H1 (cell line): Measurements from ENCODE around the gene PIK3R6. TPM values are rescaled to one million over a fixed set of nuclear protein-coding genes. Genes with fewer than 3 reads are reported as not detected.

Experiments used
- CTCF ChIA-PET: fragments of 300-600 bp; sonication (Branson Sonifier 250); formaldehyde crosslinking; loops from one replicate; lab custom pipeline; 2021; ENCODE audit not compliant: partially characterized antibody; lab: Charles Lee
- POLR2A ChIA-PET: fragments of 300-600 bp; sonication (Branson Sonifier 250); formaldehyde crosslinking; loops from one replicate; lab custom pipeline; 2021; ENCODE audit warnings: inconsistent platforms; ENCODE audit not compliant: partially characterized antibody; lab: Charles Lee
- DNase-seq, 2 experiments: peaks; one replicate each; pipeline versions ENCODE4 v3.0.0 to v3.0.0-alpha.2; 2010 to 2022; ENCODE audit warnings: low spot score in 2 of 2, low read depth in 1 of 2, mixed read lengths in 1 of 2
- FAIRE-seq: peaks from 2 replicates; lab custom pipeline; 2011; peaks lifted over from hg19 to GRCh38; lab: Jason Lieb, UNC
- H2AFZ ChIP-seq: 2 replicates; pipeline ENCODE4 v1.8.1; 2012; ENCODE audit warnings: low read length, inconsistent platforms
- H2AK5ac ChIP-seq: 2 replicates; pipeline ENCODE4 v1.6.1; 2013; ENCODE audit warnings: low read depth, low read length
- H2BK120ac ChIP-seq: replicated peaks from 2 replicates; pipeline ENCODE3; 2013; ENCODE audit warnings: low read depth, low read length, inconsistent platforms
- H2BK12ac ChIP-seq: 2 replicates; pipeline ENCODE4 v1.6.1; 2013; ENCODE audit warnings: low read depth, low read length
- H2BK15ac ChIP-seq: 2 replicates; pipeline ENCODE4 v1.6.1; 2013; ENCODE audit warnings: low read length
- H2BK20ac ChIP-seq: 2 replicates; pipeline ENCODE4 v1.6.1; 2013; ENCODE audit warnings: low read length
- H2BK5ac ChIP-seq: 2 replicates; pipeline ENCODE4 v1.6.1; 2013; ENCODE audit warnings: low read depth, low read length
- H3K14ac ChIP-seq: 2 replicates; pipeline ENCODE4 v1.6.1; 2013; ENCODE audit warnings: inconsistent platforms; ENCODE audit not compliant: insufficient read length
- H3K18ac ChIP-seq: 2 replicates; pipeline ENCODE4 v1.6.1; 2013; ENCODE audit warnings: low read length; ENCODE audit errors: extremely low read depth
- H3K23ac ChIP-seq: 2 replicates; pipeline ENCODE4 v1.6.1; 2013; ENCODE audit warnings: inconsistent platforms; ENCODE audit not compliant: insufficient read length
- H3K23me2 ChIP-seq: 2 replicates; pipeline ENCODE4 v1.6.1; 2013; ENCODE audit warnings: low read depth, low read length
- H3K27ac ChIP-seq: 2 replicates; pipeline ENCODE4 v1.6.1; 2011; ENCODE audit warnings: low read depth, low read length, inconsistent platforms
- H3K27me3 ChIP-seq, 4 experiments: replicated peaks in 1 of 4; 1 replicate in 1 of 4; 2 replicates in 3 of 4; pipeline versions ENCODE4 v1.6.1 to v1.8.1; 2011 to 2013; ENCODE audit warnings: low read length in 3 of 4, mild to moderate bottlenecking in 3 of 4, inconsistent platforms in 2 of 4, mixed read lengths in 2 of 4, moderate library complexity in 1 of 4; ENCODE audit not compliant: control insufficient read depth in 3 of 4, insufficient read depth in 3 of 4; ENCODE audit errors: extremely low read depth in 1 of 4
- H3K36me3 ChIP-seq, 4 experiments: 2 replicates each; pipeline versions ENCODE4 v1.6.1 to v1.8.1; 2011 to 2013; ENCODE audit warnings: mild to moderate bottlenecking in 4 of 4, low read length in 3 of 4, moderate library complexity in 2 of 4, control low read depth in 1 of 4, inconsistent platforms in 1 of 4; ENCODE audit not compliant: insufficient read depth in 4 of 4, control insufficient read depth in 2 of 4
- H3K4ac ChIP-seq: replicated peaks from 2 replicates; pipeline ENCODE3; 2013; ENCODE audit warnings: low read length, low read depth, mixed read lengths, inconsistent platforms; ENCODE audit not compliant: insufficient read length
- H3K4me1 ChIP-seq, 4 experiments: replicated peaks in 1 of 4; 1 replicate in 1 of 4; 2 replicates in 3 of 4; pipeline versions ENCODE4 v1.6.1 to v1.8.1; 2011 to 2013; ENCODE audit warnings: low read length in 3 of 4, inconsistent platforms in 2 of 4, mixed read lengths in 1 of 4; ENCODE audit not compliant: insufficient read depth in 4 of 4, control insufficient read depth in 3 of 4
- H3K4me2 ChIP-seq, 2 experiments: 2 replicates each; pipeline versions ENCODE4 v1.6.1 to v1.8.1; 2011 to 2013; ENCODE audit warnings: low read depth in 2 of 2, low read length in 2 of 2, control low read depth in 1 of 2, inconsistent platforms in 1 of 2, mild to moderate bottlenecking in 1 of 2; ENCODE audit not compliant: insufficient read depth in 1 of 2
- H3K4me3 ChIP-seq, 4 experiments: fragments of 200-600, 300-600 bp in 1 of 4; sonication (generic), shearing (Covaris generic), sonication (Bioruptor Twin) in 1 of 4; 2 replicates each; pipeline versions ENCODE4 v1.5.1 to v1.8.1; 2011 to 2016; ENCODE audit warnings: low read length in 4 of 4, low read depth in 3 of 4, control low read depth in 2 of 4, inconsistent platforms in 2 of 4, mild to moderate bottlenecking in 2 of 4, mixed read lengths in 1 of 4, moderate library complexity in 1 of 4; ENCODE audit not compliant: insufficient read depth in 2 of 4; ENCODE audit errors: extremely low read depth in 1 of 4
- H3K56ac ChIP-seq: replicated peaks from 2 replicates; pipeline ENCODE3; 2013; ENCODE audit warnings: low read depth, mild to moderate bottlenecking, mixed read lengths, low read length, inconsistent platforms; ENCODE audit not compliant: insufficient read length
- H3K79me1 ChIP-seq: 2 replicates; pipeline ENCODE4 v1.6.1; 2013; ENCODE audit warnings: low read depth, low read length, control low read depth
- H3K79me2 ChIP-seq, 2 experiments: 2 replicates each; pipeline versions ENCODE4 v1.6.1 to v1.8.1; 2012 to 2013; ENCODE audit warnings: low read length in 2 of 2, mild to moderate bottlenecking in 2 of 2, inconsistent platforms in 1 of 2; ENCODE audit not compliant: insufficient read depth in 2 of 2, control insufficient read depth in 1 of 2
- H3K9ac ChIP-seq, 4 experiments: replicated peaks in 1 of 4; 1 replicate in 1 of 4; 2 replicates in 3 of 4; pipeline versions ENCODE4 v1.6.1 to v1.8.1; 2011 to 2013; ENCODE audit warnings: low read depth in 3 of 4, low read length in 3 of 4, control low read depth in 2 of 4, mild to moderate bottlenecking in 2 of 4, moderate library complexity in 2 of 4, inconsistent platforms in 1 of 4; ENCODE audit errors: extremely low read depth in 1 of 4
- H3K9me3 ChIP-seq, 2 experiments: 2 replicates each; pipeline versions ENCODE4 v1.6.1 to v1.8.1; 2012 to 2013; ENCODE audit warnings: mild to moderate bottlenecking in 2 of 2, moderate library complexity in 2 of 2, control low read depth in 1 of 2, inconsistent platforms in 1 of 2, low read depth in 1 of 2, low read length in 1 of 2, mixed read lengths in 1 of 2; ENCODE audit not compliant: insufficient read depth in 2 of 2
- H4K20me1 ChIP-seq, 2 experiments: replicated peaks in 1 of 2; 2 replicates each; pipeline versions ENCODE3 to v1.8.1; 2011 to 2013; ENCODE audit warnings: inconsistent platforms in 2 of 2, low read length in 2 of 2, mild to moderate bottlenecking in 1 of 2; ENCODE audit not compliant: insufficient read depth in 2 of 2, control insufficient read depth in 1 of 2
- H4K5ac ChIP-seq: 2 replicates; pipeline ENCODE4 v1.6.1; 2013; ENCODE audit warnings: low read length, low read depth, mixed read lengths, inconsistent platforms; ENCODE audit not compliant: insufficient read length
- H4K8ac ChIP-seq: 2 replicates; pipeline ENCODE4 v1.8.0; 2013; ENCODE audit warnings: mild to moderate bottlenecking, moderate library complexity, low read length, inconsistent platforms; ENCODE audit not compliant: insufficient read depth; ENCODE audit errors: extremely low read depth
- H4K91ac ChIP-seq: replicated peaks from 2 replicates; pipeline ENCODE3; 2013; ENCODE audit warnings: low read length, mixed read lengths, inconsistent platforms; ENCODE audit not compliant: insufficient read length
- CEBPB ChIP-seq: IDR thresholded peaks from 2 replicates; pipeline ENCODE4 v1.6.1; 2012; ENCODE audit warnings: low read depth, low read length
- CREB1 ChIP-seq: IDR thresholded peaks from 2 replicates; pipeline ENCODE4 v1.6.1; 2012; ENCODE audit warnings: inconsistent platforms
- EGR1 ChIP-seq: IDR thresholded peaks from 2 replicates; pipeline ENCODE4 v1.6.1; 2011; ENCODE audit warnings: low read depth, low read length, borderline replicate concordance
- GTF2F1 ChIP-seq: IDR thresholded peaks from 2 replicates; pipeline ENCODE4 v1.6.1; 2012; ENCODE audit warnings: low read depth, low read length, improper control_type of control experiment, borderline replicate concordance
- MAFK ChIP-seq: IDR thresholded peaks from 2 replicates; pipeline ENCODE4 v1.6.1; 2012; ENCODE audit warnings: low read depth, mild to moderate bottlenecking, improper control_type of control experiment, low read length
- PHF8 ChIP-seq: fragments of 200-600 bp; sonication (generic); conservative IDR thresholded peaks from 2 replicates; pipeline ENCODE4 v1.7.1; 2012; ENCODE audit warnings: low read depth, mild to moderate bottlenecking, inconsistent platforms, low read length, moderate library complexity
- SIX5 ChIP-seq: IDR thresholded peaks from 2 replicates; pipeline ENCODE4 v1.6.1; 2011; ENCODE audit warnings: mild to moderate bottlenecking, low read depth, low read length
- SUZ12 ChIP-seq: fragments of 200-600 bp; sonication (generic); IDR thresholded peaks from 2 replicates; pipeline ENCODE4 v1.6.1; 2012; ENCODE audit warnings: mild to moderate bottlenecking, inconsistent platforms, low read length, moderate library complexity, mixed read lengths
- YY1 ChIP-seq: IDR thresholded peaks from 2 replicates; pipeline ENCODE4 v1.6.1; 2011; ENCODE audit warnings: low read depth, mild to moderate bottlenecking, low read length
- ZNF274 ChIP-seq: IDR thresholded peaks from 2 replicates; pipeline ENCODE4 v1.7.0; 2012; ENCODE audit warnings: low read length, borderline replicate concordance; ENCODE audit errors: extremely low read depth
- WGBS, 2 experiments: shearing (Covaris generic) in 1 of 2; methylation state at CpG; one replicate each; pipeline versions ENCODE4 v1.1.6 to v1.1.7; 2013 to 2015; ENCODE audit warnings: low lambda C conversion rate in 2 of 2, mixed read lengths in 2 of 2, inconsistent platforms in 1 of 2, low coverage in 1 of 2, missing lambda C conversion rate in 1 of 2; ENCODE audit not compliant: insufficient replicate concordance in 2 of 2, insufficient coverage in 1 of 2, insufficient read length in 1 of 2; ENCODE audit errors: extremely low coverage in 1 of 2, missing lambda C conversion rate in 1 of 2; 5-methylcytosine and 5-hydroxymethylcytosine counted together
- polyA plus RNA-seq, 7 experiments: library from polyadenylated mRNA; depleted of rRNA in 3 of 7; stranded (reverse) in 5 of 7; unstranded in 2 of 7; fragments of >200 nt in 5 of 7; fragments of 200-250 nt in 2 of 7; gene quantifications; 1 replicate in 5 of 7; 2 replicates in 1 of 7; 4 replicates in 1 of 7; pipeline versions ENCODE4 v1.2.1 to v1.2.3, GENCODE V29; 2011 to 2013; ENCODE audit warnings: missing spikeins in 2 of 7, mixed read lengths in 2 of 7
- total RNA-seq: library from RNA; stranded (reverse); fragmentation: NEBNext Ultra II Directional; extraction: Animal tissue kit (Norgen Biotek cat#: 25700); gene quantifications from 2 replicates; pipeline ENCODE4 v1.2.1, GENCODE V29; 2021
- TF ChIP-seq, protein P1 (sequence below), 3 experiments: IDR thresholded peaks; 1 replicate in 2 of 3; 2 replicates in 1 of 3; pipeline versions ENCODE4 v1.5.1 to v1.6.1; 2011; ENCODE audit warnings: low read length in 3 of 3, mild to moderate bottlenecking in 3 of 3, inconsistent platforms in 2 of 3, low read depth in 1 of 3, moderate library complexity in 1 of 3; ENCODE audit not compliant: insufficient read depth in 1 of 3; ENCODE audit errors: control extremely low read depth in 1 of 3

The PIK3R6 gene
- total and polyA plus RNA-seq, 2 of the 8 experiments (the other 6 are each of a cell fraction or from before 2014, with no cell fraction given), result 0.24 to 1.2 TPM

DNA sequence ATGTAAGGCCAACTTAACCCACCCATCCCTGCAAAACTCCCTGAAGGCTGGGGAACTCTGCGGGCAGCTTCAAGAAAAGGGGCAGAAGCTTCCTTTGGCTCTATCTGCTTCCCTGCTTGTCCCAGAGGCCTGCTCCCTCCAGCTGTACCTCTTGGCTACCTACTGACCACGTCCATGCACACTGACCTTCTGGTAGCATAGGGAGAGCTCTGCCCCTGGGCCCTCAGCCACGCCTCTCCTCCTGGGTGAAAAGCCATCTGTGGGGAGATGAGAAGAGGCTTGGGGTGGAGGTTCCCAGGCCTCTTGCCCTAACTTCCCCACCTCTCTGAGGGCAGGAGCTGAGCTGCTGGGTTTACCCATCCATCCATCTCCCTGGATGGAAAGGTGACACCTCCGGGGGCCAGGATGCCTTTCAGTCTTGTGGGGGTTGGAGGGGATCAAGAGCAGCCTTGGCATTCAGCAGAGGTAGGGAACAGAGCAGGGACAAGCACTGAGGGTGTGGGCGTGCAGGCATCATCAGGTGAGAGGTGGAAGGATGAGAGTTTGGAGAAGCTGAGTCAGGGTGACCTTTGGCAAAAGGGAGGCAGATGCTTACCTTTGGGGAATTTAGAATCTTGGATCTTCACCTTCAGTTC lies 45.0 kb downstream of the PIK3R6 start:
- ChIA-PET CTCF (interaction anchor here (0.7 to 2.9 kb wide), 5 partner anchors 10 to 163 kb away, joined by 3 to 9 read pairs (median 5); no protein-coding TSS in a partner anchor), POLR2A (no interaction called here)
- Histone ChIP-seq H3K4me3 (no peak overlapping the region), H3K4ac (no peak overlapping the region), H3K14ac (no peak overlapping the region), H3K18ac (no peak overlapping the region), H3K27ac (no peak overlapping the region), H2BK5ac (no peak overlapping the region), H3K36me3 (no peaks in the 10 kb centered on the region), H3K79me2 (no peaks in the 10 kb centered on the region), H2BK15ac (no peak overlapping the region), H3K9me3 (0 out of 4 replicates have a peak, but pooled peaks cover 0 to 4% of the 10 kb centered on the region in 2 experiments), H2BK20ac (no peak overlapping the region), H3K9ac (no peak overlapping the region), H4K91ac (no peak overlapping the region), H3K27me3 (no peaks in the 10 kb centered on the region), H3K4me1 (peaks cover 0 to 4% (median 0%) of the 10 kb centered on the region in 4 experiments; a peak in 3 of 7 replicates), H4K8ac (no peak overlapping the region), H3K23ac (no peak overlapping the region), H3K23me2 (no peaks in the 10 kb centered on the region; the same call in 1 of the 2 replicates), H3K56ac (no peak overlapping the region), H2BK120ac (no peak overlapping the region), H2AFZ (no peak overlapping the region), H4K5ac (no peak overlapping the region), H3K4me2 (no peak overlapping the region), H2AK5ac (no peak overlapping the region), H2BK12ac (no peak overlapping the region), H3K79me1 (no peaks in the 10 kb centered on the region), H4K20me1 (no peaks in the 10 kb centered on the region)
- FAIRE-seq (no peak), DNase-seq (peak in 1 of 2 experiments; percentile 8)
- 86% methylated on average over 5 of the region's 5 CpGs; no CpG with 5 or more reads in 1 of the 2 experiments for WGBS, 2 experiments
- TF ChIP-seq EGR1 (no peak), ZNF274 (no peak), MAFK (no peak), YY1 (no peak), PHF8 (no peak), GTF2F1 (no peak), SIX5 (no peak), CEBPB (no peak), SUZ12 (no peak), CREB1 (no peak)
- TF ChIP-seq, protein P1, sequence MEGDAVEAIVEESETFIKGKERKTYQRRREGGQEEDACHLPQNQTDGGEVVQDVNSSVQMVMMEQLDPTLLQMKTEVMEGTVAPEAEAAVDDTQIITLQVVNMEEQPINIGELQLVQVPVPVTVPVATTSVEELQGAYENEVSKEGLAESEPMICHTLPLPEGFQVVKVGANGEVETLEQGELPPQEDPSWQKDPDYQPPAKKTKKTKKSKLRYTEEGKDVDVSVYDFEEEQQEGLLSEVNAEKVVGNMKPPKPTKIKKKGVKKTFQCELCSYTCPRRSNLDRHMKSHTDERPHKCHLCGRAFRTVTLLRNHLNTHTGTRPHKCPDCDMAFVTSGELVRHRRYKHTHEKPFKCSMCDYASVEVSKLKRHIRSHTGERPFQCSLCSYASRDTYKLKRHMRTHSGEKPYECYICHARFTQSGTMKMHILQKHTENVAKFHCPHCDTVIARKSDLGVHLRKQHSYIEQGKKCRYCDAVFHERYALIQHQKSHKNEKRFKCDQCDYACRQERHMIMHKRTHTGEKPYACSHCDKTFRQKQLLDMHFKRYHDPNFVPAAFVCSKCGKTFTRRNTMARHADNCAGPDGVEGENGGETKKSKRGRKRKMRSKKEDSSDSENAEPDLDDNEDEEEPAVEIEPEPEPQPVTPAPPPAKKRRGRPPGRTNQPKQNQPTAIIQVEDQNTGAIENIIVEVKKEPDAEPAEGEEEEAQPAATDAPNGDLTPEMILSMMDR (IDR thresholded peaks at IDR 0.05; ENCODE audit: control extremely low read depth in 1 of 3, insufficient read depth in 1 of 3, low read depth in 1 of 3, low read length in 3 of 3), result no peak
